Measurements from ENCODE around the gene MAVS.
"Not testable (repeated sequence)": the region's sequence is repeated elsewhere in the genome, so short reads cannot be mapped to it uniquely, and the experiment has no call there.

Gene MAVS

DNA sequence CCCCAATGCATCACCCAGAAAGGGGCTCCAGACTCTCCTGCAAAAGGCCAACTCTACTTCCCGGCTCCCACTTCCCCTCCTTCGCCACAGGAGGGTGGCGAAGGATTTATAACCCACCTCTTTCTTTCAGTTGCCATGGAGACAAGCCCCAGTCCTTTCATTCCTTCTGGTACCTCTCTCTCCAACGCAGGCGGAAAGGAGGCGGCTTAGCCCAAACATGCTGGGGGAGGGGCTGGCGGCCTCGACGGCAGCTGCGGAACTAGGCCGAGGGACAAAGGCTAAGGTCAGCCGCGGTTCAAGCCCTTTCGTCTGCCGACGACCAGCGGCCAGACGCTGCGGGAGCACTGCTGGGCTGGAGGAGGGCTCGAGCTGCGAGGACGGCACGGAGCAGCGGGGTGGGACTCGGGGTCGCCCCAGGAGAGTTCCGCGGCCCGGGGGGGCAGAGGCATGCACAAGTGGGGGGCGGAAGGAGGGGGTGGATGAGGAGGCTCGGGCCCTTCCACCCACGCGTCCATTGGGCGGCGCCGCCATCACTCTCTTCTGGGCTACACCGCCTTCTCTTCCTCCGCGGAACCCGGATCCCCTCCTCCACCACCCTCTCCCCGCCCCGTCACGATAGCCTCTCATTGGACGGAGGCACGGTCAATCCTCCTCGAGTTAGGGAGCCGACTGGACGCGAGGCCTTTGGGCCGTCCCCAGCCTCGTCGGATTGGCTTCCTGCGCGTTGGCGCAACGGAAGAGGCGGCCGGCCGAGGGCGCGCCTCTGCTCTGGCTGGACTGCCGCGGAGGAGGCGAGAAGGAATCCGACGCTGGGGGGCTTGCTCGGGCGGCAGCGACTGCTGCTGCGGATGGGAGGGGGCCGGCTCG lies 42.2 kb downstream of the MAVS start, which contains the start of gene PANK2:
PANK2 (plus strand) TSS at position 766 of the 867 bp plus-strand sequence.
- peak; percentile 98 for DNase-seq (ENCODE audit: low spot score)

DNA sequence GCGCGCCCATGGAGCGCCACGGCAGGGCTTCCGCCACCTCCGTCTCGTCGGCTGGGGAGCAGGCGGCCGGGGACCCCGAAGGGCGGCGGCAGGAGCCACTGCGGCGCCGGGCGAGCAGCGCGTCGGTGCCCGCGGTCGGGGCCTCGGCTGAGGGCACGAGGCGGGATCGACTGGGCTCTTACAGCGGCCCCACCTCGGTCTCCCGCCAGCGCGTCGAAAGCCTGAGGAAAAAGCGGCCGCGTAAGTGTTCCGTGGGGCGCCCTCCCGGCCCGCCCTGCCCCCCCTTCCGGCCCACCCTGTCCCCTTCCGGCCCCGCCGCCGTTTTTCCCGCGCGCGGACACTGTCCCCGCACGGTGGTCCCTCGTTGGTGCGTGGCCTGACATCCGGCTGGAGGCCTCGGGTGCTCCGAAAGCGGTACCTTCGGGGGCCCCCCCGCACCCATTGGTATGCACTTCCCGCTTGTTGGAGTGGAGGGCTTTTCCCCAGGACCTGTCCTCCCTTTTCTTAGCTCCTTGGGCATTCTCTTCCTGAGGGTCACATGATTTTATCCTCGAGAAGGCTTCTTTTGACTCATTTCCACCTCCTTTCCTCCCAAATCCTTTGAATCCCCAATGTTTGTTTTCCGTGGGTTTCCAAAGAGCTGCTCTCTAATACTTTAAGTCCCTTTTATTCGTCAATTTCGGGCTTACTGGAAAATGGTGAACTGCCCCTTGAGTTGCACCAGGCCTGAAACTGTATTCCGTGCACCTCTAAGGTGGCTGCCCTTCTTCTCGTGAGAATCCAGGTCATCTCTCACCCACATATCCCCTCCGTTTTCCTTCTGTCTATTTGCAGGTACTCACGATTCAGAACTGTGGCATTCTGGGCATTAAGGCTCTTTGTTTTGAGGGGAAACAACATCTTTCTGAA lies 43.1 kb downstream of the MAVS start:
- DNase-seq (ENCODE audit: low spot score): peak; percentile 13

DNA sequence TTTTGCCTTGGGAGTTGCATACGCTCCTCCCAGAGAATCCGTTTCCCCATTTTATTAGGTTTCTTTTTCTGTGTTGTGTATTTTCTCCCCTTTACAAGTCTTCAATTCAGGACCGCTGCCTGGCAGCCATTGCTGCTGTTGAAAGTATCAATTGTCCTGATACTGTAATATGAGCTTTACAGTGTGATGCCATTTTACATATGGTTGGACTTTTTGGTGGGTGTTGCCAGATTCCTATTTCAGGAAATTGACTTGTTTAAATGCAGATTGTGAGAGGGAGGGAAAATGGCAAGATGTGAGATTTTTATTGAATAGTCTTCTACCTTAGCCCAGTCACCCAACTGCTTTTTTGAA lies 43.7 kb downstream of the MAVS start:
- DNase-seq (ENCODE audit: low spot score): peak; percentile 11

DNA sequence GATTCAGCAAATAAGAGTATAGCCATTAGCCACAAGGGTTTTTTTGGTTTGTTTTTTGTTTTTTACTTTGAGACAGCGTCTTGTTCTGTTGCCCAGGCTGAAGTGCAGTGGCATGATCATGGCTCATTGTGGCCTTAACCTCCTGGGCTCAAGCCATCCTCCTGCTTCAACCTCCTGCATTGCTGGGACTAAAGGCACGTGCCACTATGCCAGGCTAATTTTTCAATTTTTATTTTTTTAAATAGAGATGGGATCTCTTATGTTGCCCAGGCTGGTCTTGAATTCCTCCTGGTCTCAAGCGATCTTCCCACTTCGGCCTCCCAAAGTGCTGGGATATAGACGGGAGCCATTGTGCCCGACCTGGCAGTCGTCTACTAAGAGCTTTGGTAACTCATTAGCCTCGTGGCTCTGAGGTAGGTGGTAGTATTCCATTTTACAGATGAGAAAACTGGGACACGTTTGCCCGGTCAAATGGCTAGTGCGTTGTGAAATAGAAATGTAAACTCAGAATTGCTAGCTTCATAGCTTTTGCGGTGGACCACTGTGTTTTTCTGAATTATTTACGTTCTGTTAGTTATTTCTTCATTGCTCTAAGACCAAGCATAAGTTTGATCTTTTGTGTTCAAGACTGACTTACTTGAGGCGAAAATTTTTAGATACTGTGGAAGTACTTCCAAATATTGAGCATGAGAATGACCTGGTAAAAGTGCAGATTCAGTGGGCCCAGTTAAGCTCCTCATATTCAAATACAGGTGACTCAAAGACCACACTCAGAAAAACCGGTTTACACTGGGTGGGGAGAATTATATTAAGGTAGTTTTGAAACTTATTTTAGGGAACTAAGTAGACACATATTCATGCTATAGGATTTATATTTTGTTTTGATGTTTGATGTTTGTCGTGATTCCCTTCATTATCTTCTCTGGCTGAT lies 44.6 kb downstream of the MAVS start:
- no peak for DNase-seq (ENCODE audit: low spot score)

DNA sequence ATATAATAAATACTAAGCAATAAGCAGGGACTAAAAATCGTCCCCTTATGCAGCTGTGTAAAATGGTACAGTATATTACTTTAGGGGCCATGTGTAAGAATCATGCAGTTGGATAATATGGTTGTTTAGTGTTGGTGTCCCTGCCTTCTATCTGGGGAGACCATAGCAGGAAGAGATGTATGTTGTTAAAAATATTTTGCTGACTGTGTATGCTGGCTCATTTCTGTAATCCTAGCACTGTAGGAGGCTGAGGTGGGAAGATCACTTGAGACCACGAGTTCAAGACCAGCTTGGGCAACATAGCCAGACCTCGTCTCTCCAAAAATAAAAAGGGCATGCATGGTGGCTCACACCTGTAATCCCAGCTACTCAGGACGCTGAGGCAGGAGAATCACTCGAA lies 48.2 kb downstream of the MAVS start:
- no peak for DNase-seq (ENCODE audit: low spot score)

DNA sequence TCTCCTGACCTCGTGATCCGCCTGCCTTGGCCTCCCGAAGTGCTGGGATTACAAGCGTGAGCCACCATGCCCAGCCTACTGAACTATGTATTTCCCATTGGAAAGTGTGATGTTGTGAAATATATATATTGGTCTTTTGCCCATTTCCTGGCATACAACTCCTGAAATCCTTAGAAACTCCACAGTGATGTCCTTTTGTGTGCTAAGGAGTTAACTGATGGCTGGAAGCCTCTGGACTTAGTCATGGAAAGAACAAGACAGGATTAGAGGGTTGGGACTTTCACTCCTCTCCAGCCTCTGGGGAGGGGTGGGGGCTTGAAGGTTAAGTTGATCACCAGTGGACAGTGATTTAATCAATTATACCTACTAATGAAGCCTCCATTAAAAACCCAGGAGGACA lies 49.7 kb downstream of the MAVS start:
- no peak for DNase-seq (ENCODE audit: low spot score)

DNA sequence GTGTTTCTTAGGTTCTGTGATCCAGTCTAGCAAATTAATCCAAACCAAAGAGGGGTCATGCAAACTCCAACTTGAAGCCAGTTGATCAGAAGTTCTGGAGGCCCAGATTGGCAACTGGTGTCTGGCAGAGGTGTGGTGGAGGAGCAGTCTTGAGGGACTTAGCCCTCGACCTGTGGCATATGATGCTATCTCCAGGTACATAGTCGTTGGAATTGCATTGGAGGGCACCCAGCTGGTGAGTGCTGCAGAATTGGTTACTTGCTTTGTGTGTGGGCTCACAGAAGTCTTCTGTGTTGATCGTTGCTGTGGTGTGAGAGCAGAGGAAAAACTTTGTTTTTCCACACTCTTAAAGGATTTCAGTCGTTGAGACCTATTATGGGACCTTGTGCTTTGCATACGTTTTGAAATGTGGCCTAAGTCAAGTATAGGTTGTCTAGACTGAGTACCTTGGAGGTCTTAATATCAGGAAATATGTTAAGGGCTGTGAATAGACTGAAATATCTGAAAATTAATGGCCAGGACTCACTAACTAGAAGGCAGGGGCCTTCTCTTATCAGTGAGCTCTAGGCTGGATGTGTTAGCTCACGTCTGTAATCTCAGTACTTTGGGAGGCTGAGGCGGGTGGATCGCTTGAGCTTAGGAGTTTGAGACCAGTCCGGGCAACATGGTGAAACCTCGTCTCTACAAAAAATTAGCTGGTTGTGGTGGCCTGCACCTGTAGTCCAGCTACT lies 50.4 kb downstream of the MAVS start:
- DNase-seq (ENCODE audit: low spot score): no peak

DNA sequence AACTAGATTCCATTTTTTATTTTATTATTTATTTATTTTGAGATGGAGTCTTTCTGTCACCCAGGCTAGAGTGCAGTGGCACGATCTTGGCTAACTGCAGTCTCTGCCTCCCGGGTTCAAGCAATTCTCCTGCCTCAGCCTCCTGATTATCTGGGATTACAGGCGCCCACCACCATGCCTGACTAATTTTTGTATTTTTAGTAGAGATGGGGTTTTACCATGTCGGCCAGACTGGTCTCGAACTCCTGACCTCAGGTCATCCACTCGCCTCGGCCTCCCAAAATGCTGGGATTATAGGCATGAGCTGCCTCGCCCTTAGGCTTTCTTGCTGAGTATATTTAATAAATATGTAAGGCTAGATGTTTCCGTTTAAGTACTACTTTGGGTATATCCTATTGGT lies 51.5 kb downstream of the MAVS start:
- DNase-seq (ENCODE audit: low spot score): not testable (repeated sequence)

DNA sequence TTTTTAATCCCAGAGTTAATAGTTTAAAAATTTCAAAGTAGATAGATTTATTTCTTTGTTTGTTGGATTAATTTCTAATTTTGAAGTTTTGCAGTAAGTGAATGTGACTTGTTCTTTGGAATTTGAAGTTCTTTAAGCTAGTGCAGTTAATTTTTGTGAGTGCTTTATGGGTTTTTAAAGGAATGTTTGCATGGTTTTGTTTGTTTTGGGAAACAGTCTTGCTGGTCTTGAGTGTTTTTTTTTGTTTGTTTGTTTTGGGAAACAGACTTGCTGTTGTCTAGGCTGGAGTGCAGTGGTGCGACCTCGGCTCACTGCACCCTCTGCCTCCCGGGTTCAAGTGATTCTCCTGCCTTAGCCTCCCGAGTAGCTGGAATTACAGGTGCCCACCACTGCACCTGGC lies 52.0 kb downstream of the MAVS start:
- DNase-seq (ENCODE audit: low spot score): no peak

DNA sequence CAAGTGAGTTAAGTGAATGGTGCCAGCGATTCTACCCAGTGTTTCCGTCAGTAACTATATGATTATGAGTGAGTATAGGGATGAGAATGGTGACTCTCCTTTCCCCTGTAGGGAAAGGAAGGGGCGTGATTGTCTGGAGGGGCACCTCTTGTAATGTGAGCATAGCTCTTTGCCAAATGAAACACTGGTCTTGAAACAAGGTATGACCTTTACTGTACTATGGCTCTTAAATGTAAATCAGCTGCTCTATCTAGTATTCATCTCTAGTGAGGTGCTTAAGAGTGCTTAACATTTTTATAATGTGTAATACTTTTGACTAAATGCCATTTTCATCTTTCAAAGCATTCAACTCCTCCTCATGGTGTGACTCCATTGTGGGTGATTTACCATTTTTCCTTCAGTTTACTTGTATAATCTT lies 53.6 kb downstream of the MAVS start:
- no peak for DNase-seq (ENCODE audit: low spot score)

DNA sequence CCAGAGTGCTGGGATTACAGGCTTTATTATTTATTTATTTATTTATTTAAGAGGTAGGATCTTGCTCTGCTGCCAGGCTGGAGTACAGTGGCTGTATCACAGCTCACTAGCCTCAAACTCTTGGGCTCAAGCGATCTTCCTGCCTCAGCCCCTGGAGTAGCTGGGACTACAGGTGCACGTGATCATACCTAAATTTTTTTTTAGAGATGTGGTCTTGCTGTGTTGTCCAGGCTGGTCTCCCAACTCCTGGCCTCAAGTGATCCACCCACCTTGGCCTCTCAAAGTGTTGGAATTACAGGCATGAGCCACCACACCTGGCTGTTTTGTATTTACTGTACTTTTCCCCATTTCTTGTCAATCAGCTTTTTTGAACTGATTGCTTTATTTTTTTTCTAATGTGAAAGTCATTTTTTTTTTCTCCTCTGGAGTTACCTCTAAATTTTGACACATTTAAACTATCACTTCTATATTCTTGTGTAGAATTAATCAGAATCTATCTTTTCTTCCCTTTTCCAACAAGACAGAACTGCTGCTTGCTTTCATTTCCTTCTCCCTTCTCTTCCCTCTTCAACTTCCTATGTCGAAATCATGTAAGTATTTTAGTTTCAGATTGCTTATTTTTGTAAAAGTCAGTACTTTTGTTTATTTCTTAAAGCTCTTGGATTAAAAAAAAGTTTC lies 54.5 kb downstream of the MAVS start:
- no peak for DNase-seq (ENCODE audit: low spot score)

DNA sequence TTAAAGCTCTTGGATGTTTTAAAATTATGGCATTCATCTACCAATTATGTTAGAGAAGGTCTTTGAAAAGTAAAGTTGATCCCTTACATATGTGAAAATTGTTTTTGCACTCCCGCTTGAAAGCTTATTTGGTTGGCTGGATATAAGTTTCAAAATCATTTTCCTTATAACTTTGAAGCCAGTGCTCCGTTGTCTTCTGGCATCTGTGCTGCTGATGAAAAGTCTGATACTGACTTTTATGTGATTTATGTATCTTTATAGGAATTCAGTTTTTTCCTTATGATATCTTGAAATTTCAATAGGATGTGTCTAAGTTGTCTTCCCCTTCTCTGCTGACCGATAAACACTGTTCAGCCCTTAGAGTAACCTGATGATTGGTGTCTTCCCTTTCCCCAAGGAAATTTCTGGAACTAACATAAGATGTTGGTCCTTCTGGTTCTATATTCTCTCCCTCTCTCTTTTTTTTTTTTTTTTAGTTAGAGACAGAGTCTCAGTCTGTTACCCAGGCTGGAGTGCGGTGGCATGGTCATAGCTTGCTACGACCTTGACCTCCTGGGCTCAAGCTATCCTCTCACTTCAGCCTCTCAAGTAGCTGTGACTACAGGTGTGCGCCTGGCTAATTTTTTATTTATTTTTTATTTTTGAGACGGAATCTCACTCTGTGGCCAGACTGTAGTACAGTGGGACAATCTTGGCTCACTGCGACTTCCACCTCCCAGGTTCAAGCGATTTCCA lies 55.2 kb downstream of the MAVS start:
- no peak for DNase-seq (ENCODE audit: low spot score)

DNA sequence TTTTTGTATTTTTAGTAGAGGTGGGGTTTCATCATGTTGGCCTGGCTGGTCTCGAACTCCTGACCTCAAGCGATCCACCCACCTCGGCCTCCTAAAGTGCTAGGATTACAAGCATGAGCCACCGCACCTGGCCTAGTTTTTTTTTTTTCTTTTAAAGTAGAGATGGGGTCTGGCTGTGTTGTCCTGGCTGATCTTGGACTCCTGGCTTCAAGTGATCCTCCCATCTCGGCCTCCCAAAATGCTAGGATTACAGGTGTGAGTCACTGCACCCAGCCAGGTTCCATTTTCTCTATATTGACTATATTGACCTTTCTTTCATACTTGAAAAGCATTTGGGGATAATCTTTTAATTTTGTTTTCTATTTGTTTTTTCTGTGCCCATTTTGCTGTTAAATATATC lies 55.8 kb downstream of the MAVS start:
- DNase-seq (ENCODE audit: low spot score): no peak

DNA sequence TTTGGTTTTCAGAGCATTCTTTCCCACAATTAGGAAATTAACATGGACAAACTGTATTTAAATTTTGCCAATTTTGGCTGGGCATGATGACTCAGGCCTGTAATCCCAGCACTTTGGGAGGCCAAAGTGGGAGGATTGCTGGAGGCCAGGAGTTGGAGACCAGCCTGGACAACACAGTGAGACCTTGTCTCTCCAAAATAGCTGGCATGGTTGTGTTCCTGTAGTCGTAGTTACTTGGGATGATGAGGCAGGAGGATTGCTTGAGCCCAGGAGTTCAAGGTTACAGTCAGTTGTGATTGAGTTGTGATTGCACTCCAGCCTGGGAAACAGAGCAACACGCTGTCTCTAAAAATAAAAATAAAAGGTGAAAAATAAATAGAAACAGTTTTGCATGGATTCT lies 57.6 kb downstream of the MAVS start:
- no peak for DNase-seq (ENCODE audit: low spot score)

DNA sequence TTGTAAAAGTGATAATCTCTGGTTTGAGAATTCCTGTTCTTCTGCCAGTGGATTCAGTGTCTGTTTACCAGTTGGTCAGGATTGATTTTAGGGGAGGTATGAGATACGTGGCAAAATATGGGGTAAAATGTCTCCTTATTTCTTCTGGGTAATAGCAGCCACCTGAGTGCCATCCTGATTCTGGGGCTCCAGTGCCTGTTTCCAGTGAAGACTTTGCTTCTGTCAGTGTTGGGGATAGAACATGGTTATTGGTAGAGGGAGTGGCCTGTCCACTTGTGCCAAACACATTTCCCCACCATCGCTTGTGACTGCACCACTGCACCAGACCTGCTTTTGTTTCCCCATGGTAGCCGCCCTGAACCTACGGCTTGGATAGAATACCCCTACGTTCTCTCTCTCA lies 58.2 kb downstream of the MAVS start:
- no peak for DNase-seq (ENCODE audit: low spot score)

DNA sequence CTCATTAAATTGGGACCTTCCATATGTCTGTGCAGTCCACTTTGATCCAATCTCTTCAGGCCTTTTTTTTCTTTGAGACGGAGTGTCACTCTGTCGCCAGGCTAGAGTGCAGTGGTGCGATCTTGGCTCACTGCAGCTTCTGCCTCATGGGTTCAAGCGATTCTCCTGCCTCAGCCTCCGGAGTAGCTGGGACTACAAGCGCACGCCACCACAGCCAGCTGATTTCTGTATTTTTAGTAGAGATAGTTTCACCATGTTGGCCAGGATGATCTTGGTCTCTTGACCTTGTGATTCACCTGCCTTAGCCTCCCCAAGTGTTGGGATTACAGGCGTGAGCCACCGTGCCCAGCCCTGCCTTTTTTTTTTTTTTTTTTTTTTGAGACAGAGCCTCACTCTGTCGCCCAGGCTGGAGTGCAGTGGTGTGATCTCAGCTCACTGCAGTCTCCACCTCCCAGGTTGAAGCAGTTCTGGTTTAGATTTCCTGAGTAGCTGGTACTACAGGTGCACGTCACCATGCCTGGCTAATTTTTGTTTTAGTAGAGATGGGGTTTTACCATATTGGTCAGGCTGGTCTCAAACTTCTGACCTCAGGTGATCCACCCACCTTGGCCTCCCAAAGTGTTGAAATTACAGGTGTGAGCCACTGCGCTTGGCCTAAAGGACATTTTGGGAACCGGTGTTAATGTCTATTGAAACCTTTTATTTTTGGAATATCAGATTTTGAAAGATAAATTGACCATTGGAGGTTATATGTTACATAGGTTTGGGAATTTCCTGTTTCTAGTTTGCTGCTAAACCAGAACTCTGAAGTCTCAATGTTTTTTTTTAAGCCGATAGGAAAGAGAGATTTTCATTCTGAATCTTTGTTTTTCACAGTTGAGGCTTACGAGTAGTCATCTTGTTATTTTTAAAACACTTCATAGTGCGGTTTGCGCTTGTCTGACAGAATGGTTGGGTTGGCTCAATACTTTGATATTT lies 60.4 kb downstream of the MAVS start:
- DNase-seq (ENCODE audit: low spot score): not testable (repeated sequence)

DNA sequence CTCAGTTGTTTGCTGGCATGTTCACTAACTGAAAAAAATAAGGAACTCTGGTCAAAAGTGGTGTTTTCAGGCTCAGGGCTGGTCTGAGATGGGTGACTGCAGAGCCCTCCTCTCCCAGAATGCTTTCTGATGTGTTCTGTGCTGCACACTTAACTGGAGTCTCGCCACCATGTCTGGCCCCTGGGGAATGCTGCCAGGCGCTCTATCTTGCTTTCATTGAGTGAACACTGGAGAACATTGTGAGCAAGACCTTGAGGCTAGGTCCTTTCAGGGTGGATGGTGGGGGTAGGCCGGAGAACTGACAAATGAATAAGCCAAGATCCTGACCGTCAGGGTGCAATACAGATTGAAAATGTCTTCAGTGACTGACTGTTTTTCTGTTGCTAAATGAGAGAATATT lies 62.0 kb downstream of the MAVS start:
- no peak for DNase-seq (ENCODE audit: low spot score)

DNA sequence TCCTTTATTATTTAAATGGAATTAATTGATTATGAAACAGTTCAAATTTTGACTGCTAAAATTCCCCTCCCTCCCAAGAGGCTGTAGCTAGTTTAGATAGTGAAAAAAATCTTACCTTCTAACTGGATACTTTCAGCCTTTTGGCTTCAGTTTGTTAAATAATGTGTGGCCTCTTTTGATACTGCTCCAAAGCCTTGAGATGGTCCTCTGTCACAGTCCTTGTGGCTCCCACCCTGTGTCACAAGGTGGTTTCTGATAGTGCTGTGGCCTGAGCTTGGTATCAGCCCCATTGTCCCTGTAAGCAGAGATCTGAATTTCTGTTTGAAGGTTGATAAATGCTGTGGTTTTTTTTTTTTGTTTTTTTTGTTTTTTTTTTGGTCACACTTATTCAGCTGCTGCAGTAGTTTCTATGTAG lies 63.3 kb downstream of the MAVS start:
- no peak for DNase-seq (ENCODE audit: low spot score)

DNA sequence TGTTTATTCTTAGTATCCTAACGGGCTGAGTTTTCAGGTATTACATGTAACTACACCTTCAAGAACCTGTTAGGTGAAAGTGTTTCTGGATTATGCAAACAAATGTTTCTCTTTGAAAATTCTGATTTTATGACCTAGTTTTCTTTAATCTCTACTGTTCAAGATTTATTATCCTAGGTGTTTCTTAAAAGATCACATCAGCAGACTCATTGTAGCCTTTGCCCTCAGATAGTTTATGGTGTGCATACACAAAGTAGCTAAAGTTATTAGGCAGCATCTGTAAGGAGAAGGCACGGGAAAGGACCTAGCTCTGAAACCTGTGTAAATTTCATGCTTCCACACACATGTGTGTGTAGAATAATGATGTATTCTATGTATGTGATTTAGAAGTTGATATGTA lies 64.2 kb downstream of the MAVS start:
- no peak for DNase-seq (ENCODE audit: low spot score)
